Measurements from ENCODE around the gene FEM1B.

FEM1B gene

GRCh38 chr15:68277603-68278344 lies at the start of gene FEM1B:
TSS of gene FEM1B (plus strand) at chr15:68277745. CDS start at chr15:68278418, 673 bp downstream.
- TF ChIP-seq CTCF (IDR thresholded peaks at IDR 0.05; ENCODE audit: control insufficient read depth, extremely low read depth, insufficient read depth) = no peak
- peak; percentile 69 for DNase-seq (ENCODE audit: low read depth)
- peak within 1 kb of the TSS; percentile 89 for H3K4me3 ChIP-seq (ENCODE audit: low read depth, low read length)

GRCh38 chr15:68228143-68228970 lies 49.2 kb upstream of the FEM1B start:
- H3K4me3 ChIP-seq (ENCODE audit: low read depth, low read length) = peak overlapping the region; percentile 89
- DNase-seq (ENCODE audit: low read depth) = no peak
- TF ChIP-seq CTCF (IDR thresholded peaks at IDR 0.05; ENCODE audit: control insufficient read depth, extremely low read depth, insufficient read depth) = no peak

- H3K4me3 ChIP-seq (ENCODE audit: low read depth, low read length) = peak overlapping the region; percentile 89
- no peak for DNase-seq (ENCODE audit: low read depth)
- no peak for TF ChIP-seq CTCF (IDR thresholded peaks at IDR 0.05; ENCODE audit: control insufficient read depth, extremely low read depth, insufficient read depth)
These were observed 48.6 kb upstream of the FEM1B start for GRCh38 chr15:68228971-68229385.

GRCh38 chr15:68229386-68230156 lies 48.0 kb upstream of the FEM1B start, which contains the start of gene CLN6:
TSS of gene CLN6 (minus strand) at chr15:68229728. CDS start at chr15:68229584, 144 bp downstream.
- H3K4me3 ChIP-seq (ENCODE audit: low read depth, low read length) = peak within 1 kb of the TSS; percentile 89
- TF ChIP-seq CTCF (IDR thresholded peaks at IDR 0.05; ENCODE audit: control insufficient read depth, extremely low read depth, insufficient read depth) = no peak
- DNase-seq (ENCODE audit: low read depth) = peak; percentile 30

DNA sequence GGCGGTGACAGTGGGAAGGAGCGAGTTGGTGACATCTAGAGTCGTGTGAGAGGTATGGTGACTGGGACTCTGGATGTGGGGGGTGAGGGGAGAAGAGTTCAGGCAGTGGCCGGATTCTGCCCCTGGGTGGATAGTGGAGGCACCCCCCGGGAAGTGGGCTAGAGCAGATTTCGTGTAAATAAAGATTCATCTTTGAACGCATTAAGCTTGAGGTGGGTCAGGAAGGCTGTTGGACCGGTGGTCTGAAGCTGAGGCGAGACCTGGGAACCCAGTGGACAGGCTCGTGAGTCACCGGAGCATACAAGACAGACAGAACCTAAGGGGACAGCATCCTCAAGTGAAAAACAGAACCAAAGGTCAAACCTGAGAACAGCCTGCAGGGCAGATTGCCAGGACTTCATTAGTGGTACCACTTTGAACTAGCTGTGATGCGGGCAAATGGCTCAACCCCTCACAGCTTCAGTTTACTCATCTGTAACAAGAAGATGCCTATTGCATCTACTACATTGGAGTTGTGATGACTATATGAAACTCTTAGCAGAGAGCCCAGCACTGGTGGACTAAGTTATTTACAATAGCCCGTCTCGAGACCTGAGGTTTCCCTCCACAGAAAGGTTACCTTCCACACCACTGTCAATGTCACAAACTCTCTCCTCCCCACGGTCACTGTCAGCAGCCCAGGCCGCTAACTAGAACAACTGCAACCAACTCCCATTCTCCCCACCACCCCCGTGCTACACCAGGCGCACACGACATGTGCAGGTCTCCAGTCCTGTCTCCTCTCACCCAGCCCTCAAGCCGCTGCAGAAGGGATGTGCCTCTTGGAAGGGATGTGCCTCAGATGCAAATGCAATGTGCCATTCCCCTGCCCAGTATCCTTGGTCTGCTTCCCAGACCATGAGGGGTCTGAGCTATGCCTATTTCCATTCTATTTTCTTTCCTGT lies 47.1 kb upstream of the FEM1B start:
- no peak for DNase-seq (ENCODE audit: low read depth)
- H3K4me3 ChIP-seq (ENCODE audit: low read depth, low read length) = peak overlapping the region; percentile 89
- TF ChIP-seq CTCF (IDR thresholded peaks at IDR 0.05; ENCODE audit: control insufficient read depth, extremely low read depth, insufficient read depth) = peak; percentile 35; the same call in 1 of the 2 replicates

Data from LNCaP clone FGC (cell line).